ENCODE results near the gene SDCBP2.

DNA sequence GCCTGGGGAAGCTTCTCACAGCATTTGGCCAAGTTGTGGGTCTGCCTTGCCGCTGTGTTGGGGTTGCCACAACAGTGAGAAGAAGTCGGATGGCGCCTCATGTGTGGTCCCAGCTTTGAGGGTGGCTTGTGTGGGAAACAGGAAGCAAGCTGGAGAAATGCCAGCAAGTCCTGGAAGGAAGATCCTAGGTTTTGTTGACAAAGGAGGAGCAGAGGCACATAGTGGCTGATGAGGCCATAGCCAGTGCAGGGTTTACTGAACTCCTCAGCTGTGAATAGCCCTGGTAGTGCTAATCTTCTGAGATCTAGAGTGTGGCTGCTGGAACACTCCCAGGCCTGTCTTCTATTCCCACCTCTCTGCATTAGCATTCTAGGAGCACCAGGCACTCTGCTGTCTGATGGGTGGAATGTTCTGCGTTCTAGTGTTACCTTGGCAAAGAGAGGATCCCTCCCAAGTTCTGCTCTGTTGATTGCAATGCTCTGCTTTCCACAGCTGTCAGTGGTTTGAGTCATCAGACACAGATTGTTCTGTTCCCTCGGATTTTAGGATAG, 37.7 kb downstream of the SDCBP2 start:
- TF ChIP-seq EZH2phosphoT487 (IDR thresholded peaks at IDR 0.05; ENCODE audit: insufficient read depth, low read depth) (no peak), EZH2 (IDR thresholded peaks at IDR 0.05; ENCODE audit: insufficient read depth, poor library complexity, severe bottlenecking) (no peak)

All from GM23248 (cell line).